ENCODE results near the gene TTC8.
"Not testable (repeated sequence)": the region's sequence is repeated elsewhere in the genome, so short reads cannot be mapped to it uniquely, and the experiment has no call there.

TTC8 gene

GRCh38 chr14:88824314-88825077 lies at the start of gene TTC8:
TSS of gene TTC8 (plus strand) at chr14:88824651. CDS start at chr14:88824708, 57 bp downstream.
- peak; percentile 87 for DNase-seq

DNA sequence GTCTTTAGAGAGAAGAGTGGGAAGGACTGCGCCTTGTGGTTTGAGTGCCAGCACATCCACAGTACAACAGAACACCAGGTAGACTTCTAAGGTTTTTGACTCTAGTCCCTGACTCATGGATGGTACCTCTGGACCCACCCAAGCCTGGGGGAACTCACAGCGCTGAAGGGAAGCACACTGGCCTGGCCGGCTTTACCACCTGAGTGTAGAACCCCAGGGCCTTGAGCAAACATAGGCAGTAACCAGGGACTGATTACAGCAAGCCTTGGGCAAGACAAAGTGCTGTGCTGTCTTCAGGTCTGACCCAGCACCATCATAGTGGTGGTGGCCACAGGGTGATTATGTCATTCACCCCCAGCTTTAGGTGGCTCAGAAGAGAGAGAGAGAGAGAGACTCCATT lies 48.9 kb upstream of the TTC8 start:
- no peak for DNase-seq

GRCh38 chr14:88785911-88786310 lies 38.5 kb upstream of the TTC8 start:
- DNase-seq = no peak

DNA sequence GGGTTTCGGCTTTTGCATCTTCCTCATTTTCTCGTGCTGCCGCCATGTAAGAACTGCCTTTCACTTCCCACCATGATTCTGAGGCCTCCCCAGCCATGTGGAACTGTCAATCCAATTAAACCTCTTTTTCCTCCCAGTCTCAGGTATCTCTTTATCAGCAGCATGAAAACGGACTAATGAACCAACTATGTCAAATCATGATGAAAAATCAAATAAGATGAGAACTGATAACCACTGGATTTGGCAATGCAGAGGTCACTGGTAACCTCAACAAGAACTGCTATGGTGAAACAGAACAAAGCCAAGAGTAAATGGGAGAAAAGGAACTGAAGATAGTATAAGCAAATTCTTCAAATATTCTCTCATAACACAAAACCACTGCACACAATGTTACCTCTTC lies 37.7 kb upstream of the TTC8 start:
- no peak for DNase-seq

GRCh38 chr14:88789573-88789972 lies 34.9 kb upstream of the TTC8 start:
- DNase-seq = not testable (repeated sequence)

DNA sequence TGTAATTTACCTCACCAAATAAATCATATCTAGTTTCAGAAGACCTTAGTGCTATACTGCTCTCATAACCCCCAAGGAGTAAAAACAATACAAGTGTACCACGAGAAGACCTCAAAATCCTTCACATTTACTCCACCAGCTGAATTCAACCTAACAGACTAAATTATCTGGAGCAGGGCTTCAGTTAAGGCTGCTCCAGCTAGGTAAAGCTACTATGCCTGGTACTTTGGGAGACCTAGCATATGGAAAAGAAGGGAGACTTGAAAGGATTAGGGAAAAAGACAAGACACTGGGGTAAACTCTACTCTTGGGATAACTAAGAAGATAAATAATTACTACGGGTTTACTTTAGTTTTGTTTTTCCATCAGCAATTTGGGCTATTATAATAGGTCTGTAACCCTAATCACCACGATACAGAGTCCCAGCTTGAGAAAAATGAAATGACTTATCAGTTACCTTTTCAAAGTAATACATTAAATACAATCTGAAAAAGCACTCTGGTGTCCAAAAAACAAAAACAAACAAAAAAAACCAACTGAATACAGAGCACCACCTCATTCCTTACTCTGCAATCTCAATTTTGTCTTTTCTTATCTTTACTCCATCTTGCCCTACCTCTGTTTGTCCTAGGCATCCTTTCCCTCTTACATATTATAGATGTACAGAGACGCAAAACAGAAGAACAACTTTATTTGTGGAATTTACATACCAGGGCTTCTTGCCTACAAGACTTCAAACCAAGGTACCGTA lies 33.8 kb upstream of the TTC8 start:
- DNase-seq = no peak

DNA sequence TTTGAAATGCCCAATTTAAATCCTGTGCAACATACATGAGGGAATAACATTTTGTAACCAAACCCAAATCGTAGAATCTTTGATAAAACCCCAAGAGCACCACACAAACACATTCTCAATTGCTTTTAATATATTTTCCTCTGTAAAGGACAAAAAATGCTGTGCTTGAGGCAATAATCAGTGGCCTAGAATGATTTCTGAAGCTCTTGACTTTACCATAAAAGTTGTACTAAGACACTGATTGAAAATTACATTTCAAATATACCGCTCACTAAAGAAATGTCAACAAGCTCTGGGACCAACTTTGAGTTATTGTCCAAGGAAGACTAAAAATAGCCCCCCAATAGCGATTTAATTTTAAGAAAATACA lies 33.2 kb upstream of the TTC8 start:
- DNase-seq = no peak

GRCh38 chr14:88791629-88792472 lies 32.6 kb upstream of the TTC8 start:
- no peak for DNase-seq

DNA sequence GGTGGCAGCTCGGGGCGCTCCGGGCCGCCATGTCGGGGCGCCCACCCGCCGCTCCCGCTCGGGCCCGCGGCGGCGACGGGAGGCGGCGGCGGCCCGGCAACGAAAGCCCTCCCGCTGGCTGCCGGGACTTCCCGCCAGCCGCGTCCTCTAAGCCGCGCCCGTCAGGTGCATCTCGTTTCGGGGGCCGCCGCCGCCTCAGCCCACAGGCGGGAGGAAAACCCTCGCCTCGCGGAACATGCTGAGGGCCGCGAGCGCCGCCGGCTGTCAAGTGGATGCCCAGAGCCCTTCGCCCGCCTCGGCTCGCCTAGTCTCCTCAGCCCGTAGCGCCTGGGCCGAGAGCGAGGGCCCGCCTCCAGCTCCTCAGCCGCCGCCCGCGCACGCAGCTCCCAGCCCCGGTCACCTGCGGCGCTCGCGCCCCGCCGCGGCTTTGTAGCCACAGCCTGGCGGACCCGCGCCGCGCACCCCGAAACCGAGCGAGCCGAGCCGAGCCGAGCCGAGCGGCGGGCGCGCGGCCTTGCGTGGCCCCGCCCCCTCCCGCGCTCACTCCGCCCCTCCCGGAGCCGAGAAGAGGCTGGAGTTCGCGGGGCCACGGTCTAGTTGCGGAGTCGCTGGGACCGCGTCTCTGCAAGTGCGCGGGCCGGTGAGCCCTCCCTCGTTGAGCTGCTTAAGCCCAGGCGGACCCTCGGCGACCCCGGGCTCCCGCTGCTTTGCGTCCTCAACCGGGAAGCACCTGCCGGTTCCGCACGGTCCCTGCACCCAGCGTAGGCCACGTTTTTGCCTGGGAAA lies 31.8 kb upstream of the TTC8 start, which contains the start of gene EML5:
EML5 (minus strand) TSS at position 481 of the 786 bp plus-strand sequence; CDS start at position 31, 450 bp downstream.
- peak; percentile 44 for DNase-seq

DNA sequence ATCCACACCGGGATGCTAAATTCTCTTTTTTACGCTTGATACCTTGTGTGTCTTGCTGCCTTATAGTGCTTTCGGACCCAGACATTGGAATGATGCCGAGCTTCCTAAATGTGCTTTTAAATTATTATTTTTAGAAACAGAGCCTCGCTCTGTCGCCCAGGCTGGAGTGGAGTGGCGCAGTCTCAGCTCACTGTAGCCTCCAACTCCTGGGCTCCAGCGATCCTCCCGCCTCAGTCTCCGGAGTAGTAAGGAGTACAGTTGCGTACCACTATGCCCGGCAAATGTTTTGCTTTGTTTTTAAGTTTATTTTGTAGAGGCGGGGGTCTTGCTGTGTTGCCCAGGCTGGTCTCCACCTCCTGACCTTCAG lies 31.2 kb upstream of the TTC8 start:
- DNase-seq = no peak

DNA sequence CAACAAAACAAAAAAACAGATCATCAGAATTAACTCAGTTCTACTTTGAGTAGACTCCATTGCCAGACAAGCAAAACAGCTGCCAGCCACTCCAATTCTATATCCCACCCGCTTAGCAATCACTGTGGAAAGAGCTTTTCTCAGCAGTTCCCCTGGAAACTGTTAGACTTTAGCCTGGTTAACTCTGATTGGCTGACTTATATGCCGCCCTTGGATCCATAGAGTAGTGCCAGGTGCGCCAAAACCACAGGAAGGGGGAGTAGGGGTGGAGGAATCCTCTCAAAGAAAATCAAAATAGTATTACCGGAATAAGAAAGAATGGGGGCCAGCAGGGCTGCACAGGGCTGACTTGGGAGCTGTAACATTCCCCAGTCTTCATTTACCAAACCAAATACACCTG lies 26.3 kb upstream of the TTC8 start:
- no peak for DNase-seq

- DNase-seq = no peak
These were observed 24.9 kb upstream of the TTC8 start for GRCh38 chr14:88799522-88799921.

- no peak for DNase-seq
These were observed 21.9 kb upstream of the TTC8 start for GRCh38 chr14:88802596-88802995.

GRCh38 chr14:88804035-88804434 lies 20.4 kb upstream of the TTC8 start:
- no peak for DNase-seq

GRCh38 chr14:88804477-88804876 lies 20.0 kb upstream of the TTC8 start:
- no peak for DNase-seq

DNA sequence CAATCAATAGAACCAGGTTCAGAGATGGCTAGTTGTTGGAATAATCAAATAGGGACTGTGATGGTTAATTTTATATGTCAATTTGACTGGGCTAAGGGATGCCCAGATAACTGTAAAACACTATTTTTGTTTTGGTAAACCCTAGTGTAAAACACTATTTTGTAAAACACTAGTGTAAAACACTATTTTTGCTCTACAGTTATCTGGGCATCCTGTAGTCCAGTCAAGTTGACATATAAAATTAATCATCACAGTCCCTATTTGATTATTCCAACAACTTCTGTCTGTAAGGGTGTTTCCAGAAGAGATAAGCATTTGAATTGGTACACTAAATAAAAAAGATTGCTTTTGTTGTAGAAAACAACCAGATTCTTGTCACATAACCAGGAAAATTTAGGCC lies 16.1 kb upstream of the TTC8 start:
- no peak for DNase-seq

GRCh38 chr14:88815980-88816379 lies 8.5 kb upstream of the TTC8 start:
- no peak for DNase-seq

- DNase-seq = no peak
These were observed 6.4 kb upstream of the TTC8 start for GRCh38 chr14:88818018-88818417.

GRCh38 chr14:88819674-88820073 lies 4.8 kb upstream of the TTC8 start:
- DNase-seq = not testable (repeated sequence)

GRCh38 chr14:88821378-88821777 lies 3.1 kb upstream of the TTC8 start:
- no peak for DNase-seq

- DNase-seq = no peak
These were observed 2.6 kb upstream of the TTC8 start for GRCh38 chr14:88821888-88822287.

GRCh38 chr14:88823968-88824313 lies 510 bp upstream of the TTC8 start:
- no peak for DNase-seq

- DNase-seq = no peak
These were observed 617 bp downstream of the TTC8 start for GRCh38 chr14:88825078-88825458.

Measured in fibroblast of upper back skin (primary cell).